H1 (cell line): ENCODE measurements around the gene TNIK. TPM values are rescaled to one million over a fixed set of nuclear protein-coding genes. Genes with fewer than 3 reads are reported as not detected.

Experiments
- CTCF ChIA-PET: fragments of 300-600 bp; sonication (Branson Sonifier 250); formaldehyde crosslinking; loops from one replicate; lab custom pipeline; 2021; ENCODE audit not compliant: partially characterized antibody; lab: Charles Lee
- POLR2A ChIA-PET: fragments of 300-600 bp; sonication (Branson Sonifier 250); formaldehyde crosslinking; loops from one replicate; lab custom pipeline; 2021; ENCODE audit warnings: inconsistent platforms; ENCODE audit not compliant: partially characterized antibody; lab: Charles Lee
- DNase-seq, 2 experiments: peaks; one replicate each; pipeline versions ENCODE4 v3.0.0 to v3.0.0-alpha.2; 2010 to 2022; ENCODE audit warnings: low spot score in 2 of 2, low read depth in 1 of 2, mixed read lengths in 1 of 2
- FAIRE-seq: peaks from 2 replicates; lab custom pipeline; 2011; peaks lifted over from hg19 to GRCh38; lab: Jason Lieb, UNC
- H2AFZ ChIP-seq: 2 replicates; pipeline ENCODE4 v1.8.1; 2012; ENCODE audit warnings: low read length, inconsistent platforms
- H2AK5ac ChIP-seq: 2 replicates; pipeline ENCODE4 v1.6.1; 2013; ENCODE audit warnings: low read depth, low read length
- H2BK120ac ChIP-seq: replicated peaks from 2 replicates; pipeline ENCODE3; 2013; ENCODE audit warnings: low read depth, low read length, inconsistent platforms
- H2BK12ac ChIP-seq: 2 replicates; pipeline ENCODE4 v1.6.1; 2013; ENCODE audit warnings: low read depth, low read length
- H2BK15ac ChIP-seq: 2 replicates; pipeline ENCODE4 v1.6.1; 2013; ENCODE audit warnings: low read length
- H2BK20ac ChIP-seq: 2 replicates; pipeline ENCODE4 v1.6.1; 2013; ENCODE audit warnings: low read length
- H2BK5ac ChIP-seq: 2 replicates; pipeline ENCODE4 v1.6.1; 2013; ENCODE audit warnings: low read depth, low read length
- H3K14ac ChIP-seq: 2 replicates; pipeline ENCODE4 v1.6.1; 2013; ENCODE audit warnings: inconsistent platforms; ENCODE audit not compliant: insufficient read length
- H3K18ac ChIP-seq: 2 replicates; pipeline ENCODE4 v1.6.1; 2013; ENCODE audit warnings: low read length; ENCODE audit errors: extremely low read depth
- H3K23ac ChIP-seq: 2 replicates; pipeline ENCODE4 v1.6.1; 2013; ENCODE audit warnings: inconsistent platforms; ENCODE audit not compliant: insufficient read length
- H3K23me2 ChIP-seq: 2 replicates; pipeline ENCODE4 v1.6.1; 2013; ENCODE audit warnings: low read depth, low read length
- H3K27ac ChIP-seq: 2 replicates; pipeline ENCODE4 v1.6.1; 2011; ENCODE audit warnings: low read depth, low read length, inconsistent platforms
- H3K27me3 ChIP-seq, 4 experiments: replicated peaks in 1 of 4; 1 replicate in 1 of 4; 2 replicates in 3 of 4; pipeline versions ENCODE4 v1.6.1 to v1.8.1; 2011 to 2013; ENCODE audit warnings: low read length in 3 of 4, mild to moderate bottlenecking in 3 of 4, inconsistent platforms in 2 of 4, mixed read lengths in 2 of 4, moderate library complexity in 1 of 4; ENCODE audit not compliant: control insufficient read depth in 3 of 4, insufficient read depth in 3 of 4; ENCODE audit errors: extremely low read depth in 1 of 4
- H3K36me3 ChIP-seq, 4 experiments: 2 replicates each; pipeline versions ENCODE4 v1.6.1 to v1.8.1; 2011 to 2013; ENCODE audit warnings: mild to moderate bottlenecking in 4 of 4, low read length in 3 of 4, moderate library complexity in 2 of 4, control low read depth in 1 of 4, inconsistent platforms in 1 of 4; ENCODE audit not compliant: insufficient read depth in 4 of 4, control insufficient read depth in 2 of 4
- H3K4ac ChIP-seq: replicated peaks from 2 replicates; pipeline ENCODE3; 2013; ENCODE audit warnings: low read length, low read depth, mixed read lengths, inconsistent platforms; ENCODE audit not compliant: insufficient read length
- H3K4me1 ChIP-seq, 4 experiments: replicated peaks in 1 of 4; 1 replicate in 1 of 4; 2 replicates in 3 of 4; pipeline versions ENCODE4 v1.6.1 to v1.8.1; 2011 to 2013; ENCODE audit warnings: low read length in 3 of 4, inconsistent platforms in 2 of 4, mixed read lengths in 1 of 4; ENCODE audit not compliant: insufficient read depth in 4 of 4, control insufficient read depth in 3 of 4
- H3K4me2 ChIP-seq, 2 experiments: 2 replicates each; pipeline versions ENCODE4 v1.6.1 to v1.8.1; 2011 to 2013; ENCODE audit warnings: low read depth in 2 of 2, low read length in 2 of 2, control low read depth in 1 of 2, inconsistent platforms in 1 of 2, mild to moderate bottlenecking in 1 of 2; ENCODE audit not compliant: insufficient read depth in 1 of 2
- H3K4me3 ChIP-seq, 4 experiments: fragments of 200-600, 300-600 bp in 1 of 4; sonication (generic), shearing (Covaris generic), sonication (Bioruptor Twin) in 1 of 4; 2 replicates each; pipeline versions ENCODE4 v1.5.1 to v1.8.1; 2011 to 2016; ENCODE audit warnings: low read length in 4 of 4, low read depth in 3 of 4, control low read depth in 2 of 4, inconsistent platforms in 2 of 4, mild to moderate bottlenecking in 2 of 4, mixed read lengths in 1 of 4, moderate library complexity in 1 of 4; ENCODE audit not compliant: insufficient read depth in 2 of 4; ENCODE audit errors: extremely low read depth in 1 of 4
- H3K56ac ChIP-seq: replicated peaks from 2 replicates; pipeline ENCODE3; 2013; ENCODE audit warnings: low read depth, mild to moderate bottlenecking, mixed read lengths, low read length, inconsistent platforms; ENCODE audit not compliant: insufficient read length
- H3K79me1 ChIP-seq: 2 replicates; pipeline ENCODE4 v1.6.1; 2013; ENCODE audit warnings: low read depth, low read length, control low read depth
- H3K79me2 ChIP-seq, 2 experiments: 2 replicates each; pipeline versions ENCODE4 v1.6.1 to v1.8.1; 2012 to 2013; ENCODE audit warnings: low read length in 2 of 2, mild to moderate bottlenecking in 2 of 2, inconsistent platforms in 1 of 2; ENCODE audit not compliant: insufficient read depth in 2 of 2, control insufficient read depth in 1 of 2
- H3K9ac ChIP-seq, 4 experiments: replicated peaks in 1 of 4; 1 replicate in 1 of 4; 2 replicates in 3 of 4; pipeline versions ENCODE4 v1.6.1 to v1.8.1; 2011 to 2013; ENCODE audit warnings: low read depth in 3 of 4, low read length in 3 of 4, control low read depth in 2 of 4, mild to moderate bottlenecking in 2 of 4, moderate library complexity in 2 of 4, inconsistent platforms in 1 of 4; ENCODE audit errors: extremely low read depth in 1 of 4
- H3K9me3 ChIP-seq, 2 experiments: 2 replicates each; pipeline versions ENCODE4 v1.6.1 to v1.8.1; 2012 to 2013; ENCODE audit warnings: mild to moderate bottlenecking in 2 of 2, moderate library complexity in 2 of 2, control low read depth in 1 of 2, inconsistent platforms in 1 of 2, low read depth in 1 of 2, low read length in 1 of 2, mixed read lengths in 1 of 2; ENCODE audit not compliant: insufficient read depth in 2 of 2
- H4K20me1 ChIP-seq, 2 experiments: replicated peaks in 1 of 2; 2 replicates each; pipeline versions ENCODE3 to v1.8.1; 2011 to 2013; ENCODE audit warnings: inconsistent platforms in 2 of 2, low read length in 2 of 2, mild to moderate bottlenecking in 1 of 2; ENCODE audit not compliant: insufficient read depth in 2 of 2, control insufficient read depth in 1 of 2
- H4K5ac ChIP-seq: 2 replicates; pipeline ENCODE4 v1.6.1; 2013; ENCODE audit warnings: low read length, low read depth, mixed read lengths, inconsistent platforms; ENCODE audit not compliant: insufficient read length
- H4K8ac ChIP-seq: 2 replicates; pipeline ENCODE4 v1.8.0; 2013; ENCODE audit warnings: mild to moderate bottlenecking, moderate library complexity, low read length, inconsistent platforms; ENCODE audit not compliant: insufficient read depth; ENCODE audit errors: extremely low read depth
- H4K91ac ChIP-seq: replicated peaks from 2 replicates; pipeline ENCODE3; 2013; ENCODE audit warnings: low read length, mixed read lengths, inconsistent platforms; ENCODE audit not compliant: insufficient read length
- CTBP2 ChIP-seq: IDR thresholded peaks from 2 replicates; pipeline ENCODE4 v1.7.0; 2011; ENCODE audit warnings: borderline replicate concordance, mild to moderate bottlenecking, moderate library complexity, mixed read lengths, low read length; ENCODE audit not compliant: insufficient read depth, insufficient read length
- KDM1A ChIP-seq: fragments of 200-600, 300-600 bp; sonication (generic); IDR thresholded peaks from 2 replicates; pipeline ENCODE4 v1.7.1; 2016; ENCODE audit warnings: mild to moderate bottlenecking, low read length, borderline replicate concordance
- KDM5A ChIP-seq: fragments of 200-600 bp; IDR thresholded peaks from 2 replicates; pipeline ENCODE4 v1.7.1; 2012; ENCODE audit warnings: mild to moderate bottlenecking, low read length, inconsistent platforms, mixed read lengths
- MAFK ChIP-seq: IDR thresholded peaks from 2 replicates; pipeline ENCODE4 v1.6.1; 2012; ENCODE audit warnings: low read depth, mild to moderate bottlenecking, improper control_type of control experiment, low read length
- PHF8 ChIP-seq: fragments of 200-600 bp; sonication (generic); conservative IDR thresholded peaks from 2 replicates; pipeline ENCODE4 v1.7.1; 2012; ENCODE audit warnings: low read depth, mild to moderate bottlenecking, inconsistent platforms, low read length, moderate library complexity
- SIN3A ChIP-seq, 2 experiments: IDR thresholded peaks in 1 of 2; conservative IDR thresholded peaks in 1 of 2; 2 replicates each; pipeline ENCODE4 v1.6.1; 2011 to 2012; ENCODE audit warnings: low read length in 2 of 2, improper control_type of control experiment in 1 of 2, low read depth in 1 of 2, mild to moderate bottlenecking in 1 of 2
- SP4 ChIP-seq: IDR thresholded peaks from 2 replicates; pipeline ENCODE4 v1.6.1; 2012; ENCODE audit warnings: low read length, inconsistent platforms
- SUZ12 ChIP-seq: fragments of 200-600 bp; sonication (generic); IDR thresholded peaks from 2 replicates; pipeline ENCODE4 v1.6.1; 2012; ENCODE audit warnings: mild to moderate bottlenecking, inconsistent platforms, low read length, moderate library complexity, mixed read lengths
- WGBS, 2 experiments: shearing (Covaris generic) in 1 of 2; methylation state at CpG; one replicate each; pipeline versions ENCODE4 v1.1.6 to v1.1.7; 2013 to 2015; ENCODE audit warnings: low lambda C conversion rate in 2 of 2, mixed read lengths in 2 of 2, inconsistent platforms in 1 of 2, low coverage in 1 of 2, missing lambda C conversion rate in 1 of 2; ENCODE audit not compliant: insufficient replicate concordance in 2 of 2, insufficient coverage in 1 of 2, insufficient read length in 1 of 2; ENCODE audit errors: extremely low coverage in 1 of 2, missing lambda C conversion rate in 1 of 2; 5-methylcytosine and 5-hydroxymethylcytosine counted together
- polyA plus RNA-seq, 7 experiments: library from polyadenylated mRNA; depleted of rRNA in 3 of 7; stranded (reverse) in 5 of 7; unstranded in 2 of 7; fragments of >200 nt in 5 of 7; fragments of 200-250 nt in 2 of 7; gene quantifications; 1 replicate in 5 of 7; 2 replicates in 1 of 7; 4 replicates in 1 of 7; pipeline versions ENCODE4 v1.2.1 to v1.2.3, GENCODE V29; 2011 to 2013; ENCODE audit warnings: missing spikeins in 2 of 7, mixed read lengths in 2 of 7
- total RNA-seq: library from RNA; stranded (reverse); fragmentation: NEBNext Ultra II Directional; extraction: Animal tissue kit (Norgen Biotek cat#: 25700); gene quantifications from 2 replicates; pipeline ENCODE4 v1.2.1, GENCODE V29; 2021
- TF ChIP-seq, protein P1 (sequence below): IDR thresholded peaks from 2 replicates; pipeline ENCODE4 v1.6.1; 2011; ENCODE audit warnings: low read length, improper control_type of control experiment

The TNIK gene
- total and polyA plus RNA-seq, 2 of the 8 experiments (the other 6 are each of a cell fraction or from before 2014, with no cell fraction given) = 7.4 to 42.0 TPM

DNA sequence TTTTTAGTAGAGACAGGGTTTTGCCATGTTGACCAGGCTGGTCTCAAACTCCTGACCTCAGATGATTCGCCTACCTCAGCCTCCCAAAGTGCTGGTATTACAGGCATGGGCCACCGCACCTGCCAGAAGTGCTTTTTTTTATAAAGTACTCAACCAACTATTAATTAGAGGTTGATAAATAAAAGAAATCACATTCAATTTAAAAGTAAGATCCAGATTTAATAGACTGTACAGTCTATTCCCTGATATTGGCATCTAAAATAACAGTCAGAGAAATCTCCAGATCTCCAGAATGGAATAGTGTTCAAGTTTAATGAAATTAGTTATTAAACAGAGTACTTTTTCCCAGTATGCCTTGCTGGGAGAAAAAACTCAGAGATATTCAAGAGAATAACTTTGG, 290.8 kb downstream of the TNIK start:
- CTCF ChIA-PET = interaction anchor here (1.1 to 2.8 kb wide), 3 partner anchors 30 to 120 kb away, joined by 3 to 12 read pairs (median 4); no protein-coding TSS in a partner anchor
- Histone ChIP-seq H4K5ac (no peak overlapping the region), H3K4me3 (no peak overlapping the region), H3K14ac (no peak overlapping the region), H2BK12ac (no peak overlapping the region), H3K18ac (no peak overlapping the region), H3K9me3 (no peaks in the 10 kb centered on the region), H3K79me1 (no peaks in the 10 kb centered on the region; the same call in 1 of the 2 replicates), H3K27me3 (no peaks in the 10 kb centered on the region), H3K56ac (no peak overlapping the region), H3K9ac (no peak overlapping the region), H2BK5ac (no peak overlapping the region), H3K27ac (no peak overlapping the region), H4K8ac (no peak overlapping the region), H2BK120ac (no peak overlapping the region), H3K79me2 (no peaks in the 10 kb centered on the region), H4K91ac (no peak overlapping the region), H2BK20ac (no peak overlapping the region), H2BK15ac (no peak overlapping the region), H3K4me1 (peaks cover 0 to 12% (median 5%) of the 10 kb centered on the region in 4 experiments; a peak in 4 of 7 replicates), H2AFZ (no peak overlapping the region), H3K4me2 (no peak overlapping the region), H3K36me3 (peaks cover 0 to 6% (median 0%) of the 10 kb centered on the region in 4 experiments; a peak in 1 of 8 replicates), H4K20me1 (no peaks in the 10 kb centered on the region), H3K4ac (no peak overlapping the region), H3K23me2 (no peaks in the 10 kb centered on the region), H2AK5ac (no peak overlapping the region), H3K23ac (no peak overlapping the region)
- FAIRE-seq = no peak
- 44% methylated on average over 2 of the region's 2 CpGs; no CpG with 5 or more reads in 1 of the 2 experiments for WGBS, 2 experiments
- POLR2A ChIA-PET = no interaction called here
- no peak for DNase-seq
- no peak for TF ChIP-seq PHF8
- no peak for TF ChIP-seq SIN3A (conservative IDR thresholded peaks at IDR 0.05 in 1 of 2, IDR thresholded peaks at IDR 0.05 in 1 of 2; ENCODE audit: low read depth in 1 of 2, low read length in 2 of 2)
- no peak for TF ChIP-seq CTBP2
- TF ChIP-seq, protein P1, sequence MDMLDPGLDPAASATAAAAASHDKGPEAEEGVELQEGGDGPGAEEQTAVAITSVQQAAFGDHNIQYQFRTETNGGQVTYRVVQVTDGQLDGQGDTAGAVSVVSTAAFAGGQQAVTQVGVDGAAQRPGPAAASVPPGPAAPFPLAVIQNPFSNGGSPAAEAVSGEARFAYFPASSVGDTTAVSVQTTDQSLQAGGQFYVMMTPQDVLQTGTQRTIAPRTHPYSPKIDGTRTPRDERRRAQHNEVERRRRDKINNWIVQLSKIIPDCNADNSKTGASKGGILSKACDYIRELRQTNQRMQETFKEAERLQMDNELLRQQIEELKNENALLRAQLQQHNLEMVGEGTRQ = no peak
- TF ChIP-seq KDM1A = no peak
- no peak for TF ChIP-seq SP4
- no peak for TF ChIP-seq SUZ12
- no peak for TF ChIP-seq KDM5A
- TF ChIP-seq MAFK = no peak
